ENCODE measurements around the gene CNR2. TPM values are rescaled to one million over a fixed set of nuclear protein-coding genes. Genes with fewer than 3 reads are reported as not detected.

Gene CNR2
- total RNA-seq, 1 experiment from 2014 or later, result not detected

- peaks cover 8% of the 10 kb centered on the region for H3K79me2 ChIP-seq (ENCODE audit: low read depth)
- no peaks in the 10 kb centered on the region for H3K9me3 ChIP-seq (ENCODE audit: insufficient read depth, low read depth)
- H3K36me3 ChIP-seq (ENCODE audit: low read depth), result no peaks in the 10 kb centered on the region
- H3K4me2 ChIP-seq, result no peak overlapping the region
- H4K20me1 ChIP-seq (ENCODE audit: insufficient read depth), result no peaks in the 10 kb centered on the region
- ChIA-PET CTCF (interaction anchor here (0.6 kb wide), 1 partner anchor 50 kb away, joined by 17 read pairs; no protein-coding TSS in a partner anchor), POLR2A (ENCODE audit: unreplicated experiment) (interaction anchor here (0.6 kb wide), 2 partner anchors 126 to 320 kb away, joined by 3 to 4 read pairs; no protein-coding TSS in a partner anchor)
- no peak for TF ChIP-seq EZH2 (IDR thresholded peaks at IDR 0.05; ENCODE audit: low read depth)
- TF ChIP-seq, protein P1, sequence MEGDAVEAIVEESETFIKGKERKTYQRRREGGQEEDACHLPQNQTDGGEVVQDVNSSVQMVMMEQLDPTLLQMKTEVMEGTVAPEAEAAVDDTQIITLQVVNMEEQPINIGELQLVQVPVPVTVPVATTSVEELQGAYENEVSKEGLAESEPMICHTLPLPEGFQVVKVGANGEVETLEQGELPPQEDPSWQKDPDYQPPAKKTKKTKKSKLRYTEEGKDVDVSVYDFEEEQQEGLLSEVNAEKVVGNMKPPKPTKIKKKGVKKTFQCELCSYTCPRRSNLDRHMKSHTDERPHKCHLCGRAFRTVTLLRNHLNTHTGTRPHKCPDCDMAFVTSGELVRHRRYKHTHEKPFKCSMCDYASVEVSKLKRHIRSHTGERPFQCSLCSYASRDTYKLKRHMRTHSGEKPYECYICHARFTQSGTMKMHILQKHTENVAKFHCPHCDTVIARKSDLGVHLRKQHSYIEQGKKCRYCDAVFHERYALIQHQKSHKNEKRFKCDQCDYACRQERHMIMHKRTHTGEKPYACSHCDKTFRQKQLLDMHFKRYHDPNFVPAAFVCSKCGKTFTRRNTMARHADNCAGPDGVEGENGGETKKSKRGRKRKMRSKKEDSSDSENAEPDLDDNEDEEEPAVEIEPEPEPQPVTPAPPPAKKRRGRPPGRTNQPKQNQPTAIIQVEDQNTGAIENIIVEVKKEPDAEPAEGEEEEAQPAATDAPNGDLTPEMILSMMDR (conservative IDR thresholded peaks at IDR 0.05), result no peak
- intact Hi-C loops (cut with micrococcal nuclease; ENCODE audit: unreplicated experiment), result no loop called here
- H3F3A ChIP-seq (ENCODE audit: insufficient read depth, low read depth), result no peaks in the 10 kb centered on the region
- no peaks in the 10 kb centered on the region for H3K27me3 ChIP-seq (ENCODE audit: insufficient read depth, low read depth)
- H3K4me1 ChIP-seq (replicated peaks; ENCODE audit: insufficient read depth), result 0 out of 2 replicates have a peak, but pooled peaks cover 7% of the 10 kb centered on the region
- no peak for DNase-seq
- H2AFZ ChIP-seq, result no peak overlapping the region
- BruUV-seq (replicated peaks), result no TSS peak
- no peak overlapping the region for H3K27ac ChIP-seq
- H3K4me3 ChIP-seq, result no peak overlapping the region
- H3K9me2 ChIP-seq (ENCODE audit: insufficient read depth), result no peaks in the 10 kb centered on the region
Observed at GRCh38 chr1:23823767-23824166, 89.4 kb downstream of the CNR2 start.

Small RNA genes lying within 50 kb of the gene (microRNA-seq; reads per million reads assigned to microRNA genes)
- gene MIR378F (ENCODE audit: borderline number of aligned reads, borderline replicate concordance), result not detected

Other genes starting within 250 kb of the CNR2 start
- 1,015 and 1,205 TPM in 2 replicates for gene RPL11, start 221.6 kb downstream of the CNR2 start, total RNA-seq (2021)
- 26.2 and 26.4 TPM in 2 replicates for gene ELOA, start 169.9 kb downstream of the CNR2 start, total RNA-seq (2021)
- 38.5 and 39.7 TPM in 2 replicates for gene PITHD1, start 134.9 kb downstream of the CNR2 start, total RNA-seq (2021)
- 90.1 and 94.9 TPM in 2 replicates for gene LYPLA2, start 122.2 kb downstream of the CNR2 start, total RNA-seq (2021)
- 40.5 and 45.8 TPM in 2 replicates for gene GALE, start 112.6 kb downstream of the CNR2 start, total RNA-seq (2021)
- gene HMGCL, start 87.9 kb downstream of the CNR2 start, total RNA-seq (2021), result 43.2 and 53.4 TPM in 2 replicates
- gene FUCA1, start 45.1 kb downstream of the CNR2 start, total RNA-seq (2021), result 29.0 and 30.9 TPM in 2 replicates
- 58.4 and 67.7 TPM in 2 replicates for gene PNRC2, start 46.5 kb upstream of the CNR2 start, total RNA-seq (2021)
- 77.3 and 96.2 TPM in 2 replicates for gene SRSF10, start 67.0 kb upstream of the CNR2 start, total RNA-seq (2021)
- gene MYOM3, start 198.8 kb upstream of the CNR2 start, total RNA-seq (2021), result 11.9 and 14.5 TPM in 2 replicates
- gene IL22RA1, start 229.8 kb upstream of the CNR2 start, total RNA-seq (2021), result 4.2 and 5.0 TPM in 2 replicates

Data from PC-9 (cell line).